NOMO-1 treated with dmso at 0.1 percent for 144 hours (cell line): ENCODE measurements around the gene SMIM26.

Experiments
- DNase-seq: peaks from one replicate; lab custom pipeline; 2025; ENCODE audit not compliant: unreplicated experiment; lab: John Stamatoyannopoulos, UW

The SMIM26 gene

GRCh38 chr20:18578581-18578980 lies 11.3 kb downstream of the SMIM26 start:
- DNase-seq: no peak

GRCh38 chr20:18580012-18580411 lies 12.8 kb downstream of the SMIM26 start:
- DNase-seq: no peak

- DNase-seq: no peak
Observed at GRCh38 chr20:18585134-18585533, 17.9 kb downstream of the SMIM26 start.

GRCh38 chr20:18587665-18588573 lies 20.7 kb downstream of the SMIM26 start, which contains the start of gene DTD1:
Gene DTD1 (plus strand): TSS chr20:18588054. CDS start chr20:18588073, 19 bp downstream.
- DNase-seq: peak; percentile 74

GRCh38 chr20:18588574-18588933 lies 21.3 kb downstream of the SMIM26 start:
- DNase-seq: no peak

- no peak for DNase-seq
Observed at GRCh38 chr20:18589941-18590674, 22.9 kb downstream of the SMIM26 start.

GRCh38 chr20:18596270-18596669 lies 29.0 kb downstream of the SMIM26 start:
- DNase-seq: no peak

GRCh38 chr20:18609741-18610140 lies 42.5 kb downstream of the SMIM26 start:
- DNase-seq: no peak

GRCh38 chr20:18611492-18611891 lies 44.3 kb downstream of the SMIM26 start:
- DNase-seq: no peak

- no peak for DNase-seq
Observed at GRCh38 chr20:18613553-18613952, 46.3 kb downstream of the SMIM26 start.

- DNase-seq: no peak
Observed at GRCh38 chr20:18614244-18614643, 47.0 kb downstream of the SMIM26 start.

GRCh38 chr20:18615020-18615650 lies 47.9 kb downstream of the SMIM26 start:
- DNase-seq: no peak
